ENCODE data around the gene GALNT18.

DNA sequence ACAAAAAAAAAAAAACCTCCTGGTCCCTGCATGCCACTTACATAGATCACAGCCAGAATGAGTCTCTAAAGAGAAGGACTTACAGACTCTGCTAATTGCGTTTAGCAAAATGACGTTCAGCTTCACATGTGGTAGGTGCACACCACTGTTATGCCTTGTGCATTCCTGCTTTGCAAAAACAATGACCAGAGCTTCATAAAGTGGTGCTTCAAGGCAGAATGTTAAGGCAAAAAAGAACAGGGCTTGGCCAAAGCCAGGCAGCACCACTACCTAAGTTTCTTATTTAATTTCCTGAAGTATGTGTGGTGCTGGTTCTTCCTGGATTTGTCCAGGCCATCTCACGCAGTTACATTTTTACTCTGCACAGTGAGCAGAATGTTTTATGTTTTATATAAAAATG, 85.2 kb downstream of the GALNT18 start:
- TF ChIP-seq JUND (IDR thresholded peaks at IDR 0.05) (no peak), RXRA (IDR thresholded peaks at IDR 0.05) (no peak), TAF1 (conservative IDR thresholded peaks at IDR 0.05) (no peak), YY1 (IDR thresholded peaks at IDR 0.05) (no peak), SP1 (IDR thresholded peaks at IDR 0.05) (no peak), RAD21 (IDR thresholded peaks at IDR 0.05) (no peak), GABPA (IDR thresholded peaks at IDR 0.05 in 1 of 2, conservative IDR thresholded peaks at IDR 0.05 in 1 of 2) (no peak), HNF4G (IDR thresholded peaks at IDR 0.05) (no peak)
- TF ChIP-seq, protein P1, sequence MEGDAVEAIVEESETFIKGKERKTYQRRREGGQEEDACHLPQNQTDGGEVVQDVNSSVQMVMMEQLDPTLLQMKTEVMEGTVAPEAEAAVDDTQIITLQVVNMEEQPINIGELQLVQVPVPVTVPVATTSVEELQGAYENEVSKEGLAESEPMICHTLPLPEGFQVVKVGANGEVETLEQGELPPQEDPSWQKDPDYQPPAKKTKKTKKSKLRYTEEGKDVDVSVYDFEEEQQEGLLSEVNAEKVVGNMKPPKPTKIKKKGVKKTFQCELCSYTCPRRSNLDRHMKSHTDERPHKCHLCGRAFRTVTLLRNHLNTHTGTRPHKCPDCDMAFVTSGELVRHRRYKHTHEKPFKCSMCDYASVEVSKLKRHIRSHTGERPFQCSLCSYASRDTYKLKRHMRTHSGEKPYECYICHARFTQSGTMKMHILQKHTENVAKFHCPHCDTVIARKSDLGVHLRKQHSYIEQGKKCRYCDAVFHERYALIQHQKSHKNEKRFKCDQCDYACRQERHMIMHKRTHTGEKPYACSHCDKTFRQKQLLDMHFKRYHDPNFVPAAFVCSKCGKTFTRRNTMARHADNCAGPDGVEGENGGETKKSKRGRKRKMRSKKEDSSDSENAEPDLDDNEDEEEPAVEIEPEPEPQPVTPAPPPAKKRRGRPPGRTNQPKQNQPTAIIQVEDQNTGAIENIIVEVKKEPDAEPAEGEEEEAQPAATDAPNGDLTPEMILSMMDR (IDR thresholded peaks at IDR 0.05; ENCODE audit: low read depth, low read length, missing input control) = no peak
- TF ChIP-seq, protein P2, sequence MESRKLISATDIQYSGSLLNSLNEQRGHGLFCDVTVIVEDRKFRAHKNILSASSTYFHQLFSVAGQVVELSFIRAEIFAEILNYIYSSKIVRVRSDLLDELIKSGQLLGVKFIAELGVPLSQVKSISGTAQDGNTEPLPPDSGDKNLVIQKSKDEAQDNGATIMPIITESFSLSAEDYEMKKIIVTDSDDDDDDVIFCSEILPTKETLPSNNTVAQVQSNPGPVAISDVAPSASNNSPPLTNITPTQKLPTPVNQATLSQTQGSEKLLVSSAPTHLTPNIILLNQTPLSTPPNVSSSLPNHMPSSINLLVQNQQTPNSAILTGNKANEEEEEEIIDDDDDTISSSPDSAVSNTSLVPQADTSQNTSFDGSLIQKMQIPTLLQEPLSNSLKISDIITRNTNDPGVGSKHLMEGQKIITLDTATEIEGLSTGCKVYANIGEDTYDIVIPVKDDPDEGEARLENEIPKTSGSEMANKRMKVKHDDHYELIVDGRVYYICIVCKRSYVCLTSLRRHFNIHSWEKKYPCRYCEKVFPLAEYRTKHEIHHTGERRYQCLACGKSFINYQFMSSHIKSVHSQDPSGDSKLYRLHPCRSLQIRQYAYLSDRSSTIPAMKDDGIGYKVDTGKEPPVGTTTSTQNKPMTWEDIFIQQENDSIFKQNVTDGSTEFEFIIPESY (IDR thresholded peaks at IDR 0.05) = no peak
- TF ChIP-seq, protein P3, sequence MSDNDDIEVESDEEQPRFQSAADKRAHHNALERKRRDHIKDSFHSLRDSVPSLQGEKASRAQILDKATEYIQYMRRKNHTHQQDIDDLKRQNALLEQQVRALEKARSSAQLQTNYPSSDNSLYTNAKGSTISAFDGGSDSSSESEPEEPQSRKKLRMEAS (IDR thresholded peaks at IDR 0.05) = no peak
- TF ChIP-seq, protein P4, sequence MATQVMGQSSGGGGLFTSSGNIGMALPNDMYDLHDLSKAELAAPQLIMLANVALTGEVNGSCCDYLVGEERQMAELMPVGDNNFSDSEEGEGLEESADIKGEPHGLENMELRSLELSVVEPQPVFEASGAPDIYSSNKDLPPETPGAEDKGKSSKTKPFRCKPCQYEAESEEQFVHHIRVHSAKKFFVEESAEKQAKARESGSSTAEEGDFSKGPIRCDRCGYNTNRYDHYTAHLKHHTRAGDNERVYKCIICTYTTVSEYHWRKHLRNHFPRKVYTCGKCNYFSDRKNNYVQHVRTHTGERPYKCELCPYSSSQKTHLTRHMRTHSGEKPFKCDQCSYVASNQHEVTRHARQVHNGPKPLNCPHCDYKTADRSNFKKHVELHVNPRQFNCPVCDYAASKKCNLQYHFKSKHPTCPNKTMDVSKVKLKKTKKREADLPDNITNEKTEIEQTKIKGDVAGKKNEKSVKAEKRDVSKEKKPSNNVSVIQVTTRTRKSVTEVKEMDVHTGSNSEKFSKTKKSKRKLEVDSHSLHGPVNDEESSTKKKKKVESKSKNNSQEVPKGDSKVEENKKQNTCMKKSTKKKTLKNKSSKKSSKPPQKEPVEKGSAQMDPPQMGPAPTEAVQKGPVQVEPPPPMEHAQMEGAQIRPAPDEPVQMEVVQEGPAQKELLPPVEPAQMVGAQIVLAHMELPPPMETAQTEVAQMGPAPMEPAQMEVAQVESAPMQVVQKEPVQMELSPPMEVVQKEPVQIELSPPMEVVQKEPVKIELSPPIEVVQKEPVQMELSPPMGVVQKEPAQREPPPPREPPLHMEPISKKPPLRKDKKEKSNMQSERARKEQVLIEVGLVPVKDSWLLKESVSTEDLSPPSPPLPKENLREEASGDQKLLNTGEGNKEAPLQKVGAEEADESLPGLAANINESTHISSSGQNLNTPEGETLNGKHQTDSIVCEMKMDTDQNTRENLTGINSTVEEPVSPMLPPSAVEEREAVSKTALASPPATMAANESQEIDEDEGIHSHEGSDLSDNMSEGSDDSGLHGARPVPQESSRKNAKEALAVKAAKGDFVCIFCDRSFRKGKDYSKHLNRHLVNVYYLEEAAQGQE (IDR thresholded peaks at IDR 0.05) = no peak

Measured in liver (tissue), 3 donors.